Measurements from ENCODE around the gene KHDC4.

- TF ChIP-seq CTCF (IDR thresholded peaks at IDR 0.05) (peak in 1 of 3 experiments; percentile 30), POLR2A (IDR thresholded peaks at IDR 0.05) (peak in 1 of 2 donors; percentile 72)
These were observed 22.8 kb downstream of the KHDC4 start, which contains the start of gene RIT1 for GRCh38 chr1:155911156-155912055.

Data from vagina (tissue), 2 donors.